ENCODE results near the gene MEX3A.

Gene MEX3A

DNA sequence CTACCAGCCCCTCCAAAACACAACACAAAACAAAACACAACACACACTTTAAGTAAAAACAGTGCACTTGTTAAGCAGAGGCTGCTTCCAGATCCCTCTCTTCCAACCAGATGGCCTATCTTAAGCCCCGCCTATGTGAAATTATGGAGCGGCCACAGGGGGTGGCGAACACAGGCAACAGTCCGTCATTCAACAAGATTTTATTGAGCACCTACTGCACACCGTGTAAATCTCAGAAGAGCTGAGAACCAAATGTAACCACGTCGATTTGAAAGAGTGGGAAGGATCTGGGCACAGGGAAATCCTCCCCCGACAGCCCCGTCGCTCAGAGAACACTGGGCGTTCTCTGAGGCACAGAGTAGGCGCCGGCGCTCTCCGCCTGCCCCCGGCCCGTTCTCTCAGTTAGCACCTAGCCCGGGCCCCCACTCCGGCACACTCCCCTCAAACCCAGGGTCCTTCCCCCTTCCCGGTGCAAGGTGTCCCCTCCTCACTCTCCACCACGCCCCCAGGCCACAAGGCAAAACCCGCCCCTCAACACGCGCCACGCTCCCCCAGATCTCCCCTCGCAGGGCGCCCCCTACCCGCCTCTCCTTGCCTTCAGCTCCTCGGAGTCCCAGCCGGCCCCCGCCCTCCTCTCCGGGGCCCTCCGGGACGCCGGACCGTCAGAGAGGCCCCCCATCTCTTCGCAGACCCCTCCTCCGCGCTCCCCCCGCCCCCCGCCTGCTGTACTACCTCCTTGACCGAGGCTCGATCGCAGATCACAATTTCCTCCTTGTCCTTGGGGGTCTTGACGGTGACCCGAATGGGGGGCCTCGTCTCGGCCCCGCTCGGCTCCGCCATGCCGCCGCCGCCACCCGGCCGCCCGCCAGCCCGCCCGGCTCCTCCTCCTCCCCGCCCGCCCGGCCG is 29.1 kb downstream of the MEX3A start:
- H3K36me3 ChIP-seq (replicated peaks; ENCODE audit: insufficient read depth, low read length), result no peaks in the 10 kb centered on the region
- peaks cover 11% of the 10 kb centered on the region for H3K4me1 ChIP-seq (ENCODE audit: low read length)
- peak overlapping the region; percentile 88 for H3K4me3 ChIP-seq (ENCODE audit: low read length)
- TF ChIP-seq, protein P1, sequence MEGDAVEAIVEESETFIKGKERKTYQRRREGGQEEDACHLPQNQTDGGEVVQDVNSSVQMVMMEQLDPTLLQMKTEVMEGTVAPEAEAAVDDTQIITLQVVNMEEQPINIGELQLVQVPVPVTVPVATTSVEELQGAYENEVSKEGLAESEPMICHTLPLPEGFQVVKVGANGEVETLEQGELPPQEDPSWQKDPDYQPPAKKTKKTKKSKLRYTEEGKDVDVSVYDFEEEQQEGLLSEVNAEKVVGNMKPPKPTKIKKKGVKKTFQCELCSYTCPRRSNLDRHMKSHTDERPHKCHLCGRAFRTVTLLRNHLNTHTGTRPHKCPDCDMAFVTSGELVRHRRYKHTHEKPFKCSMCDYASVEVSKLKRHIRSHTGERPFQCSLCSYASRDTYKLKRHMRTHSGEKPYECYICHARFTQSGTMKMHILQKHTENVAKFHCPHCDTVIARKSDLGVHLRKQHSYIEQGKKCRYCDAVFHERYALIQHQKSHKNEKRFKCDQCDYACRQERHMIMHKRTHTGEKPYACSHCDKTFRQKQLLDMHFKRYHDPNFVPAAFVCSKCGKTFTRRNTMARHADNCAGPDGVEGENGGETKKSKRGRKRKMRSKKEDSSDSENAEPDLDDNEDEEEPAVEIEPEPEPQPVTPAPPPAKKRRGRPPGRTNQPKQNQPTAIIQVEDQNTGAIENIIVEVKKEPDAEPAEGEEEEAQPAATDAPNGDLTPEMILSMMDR (IDR thresholded peaks at IDR 0.05; ENCODE audit: low read length), result peak; percentile 42
- no peak for TF ChIP-seq EZH2phosphoT487 (IDR thresholded peaks at IDR 0.05; ENCODE audit: low read length)
- peak overlapping the region; percentile 67 for H2AFZ ChIP-seq (ENCODE audit: low read length)
- H3K9me3 ChIP-seq (replicated peaks; ENCODE audit: insufficient read depth, low read length), result no peaks in the 10 kb centered on the region
- peaks cover 5% of the 10 kb centered on the region for H3F3A ChIP-seq (ENCODE audit: insufficient read depth, low read length)
- peak overlapping the region; percentile 73 for H3K9ac ChIP-seq (ENCODE audit: low read length)
- H3K27ac ChIP-seq (ENCODE audit: low read length), result peak overlapping the region; percentile 6; the same call in 1 of the 2 replicates
- DNase-seq, result peak; percentile 75
- H3K9me2 ChIP-seq (replicated peaks; ENCODE audit: insufficient read depth, low read length), result no peaks in the 10 kb centered on the region
- H3K4me2 ChIP-seq (ENCODE audit: low read depth, low read length), result peak overlapping the region; percentile 64
- no peaks in the 10 kb centered on the region for H4K20me1 ChIP-seq (ENCODE audit: insufficient read depth, low read length)
- H3K27me3 ChIP-seq (replicated peaks; ENCODE audit: insufficient read depth, low read length), result no peaks in the 10 kb centered on the region
- H3K79me2 ChIP-seq (ENCODE audit: low read length), result peaks cover 38% of the 10 kb centered on the region

DNA sequence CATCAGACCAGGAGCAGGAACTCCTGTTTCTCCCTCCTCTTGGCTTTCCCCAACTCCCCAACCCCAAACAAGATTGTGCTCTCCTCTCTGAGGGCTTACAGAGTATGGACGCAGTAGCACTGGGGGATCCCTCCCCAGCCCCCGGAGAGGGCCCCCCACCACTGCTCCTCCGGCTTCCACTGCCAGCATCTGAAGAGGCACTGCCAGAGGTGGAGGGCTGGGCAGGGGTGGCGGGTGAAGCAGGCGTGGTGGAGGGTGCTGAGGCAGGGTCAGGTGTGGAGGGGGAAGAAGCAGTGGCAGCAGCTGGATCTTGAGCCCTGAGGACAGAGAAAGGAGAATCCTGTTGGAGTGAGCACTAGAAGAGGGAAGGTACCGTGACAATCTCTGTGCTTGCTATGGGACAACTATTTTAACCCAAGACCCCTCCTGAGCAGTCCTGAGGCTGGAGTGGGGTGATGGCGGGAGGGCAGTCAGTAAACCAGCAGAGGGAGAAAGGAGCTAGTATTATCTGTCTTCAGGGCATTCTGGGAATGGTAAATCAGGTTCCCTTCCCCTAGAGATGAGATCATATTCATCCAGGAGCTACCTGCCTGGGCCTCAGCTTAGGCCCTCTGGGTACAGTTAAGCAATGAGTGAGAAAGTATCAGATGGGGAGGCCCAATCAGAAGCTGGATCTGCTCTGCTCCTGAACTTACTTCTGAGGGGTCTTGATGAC is 31.1 kb downstream of the MEX3A start:
- H3K9me3 ChIP-seq (replicated peaks; ENCODE audit: insufficient read depth, low read length), result no peaks in the 10 kb centered on the region
- H3F3A ChIP-seq (ENCODE audit: insufficient read depth, low read length), result peaks cover 5% of the 10 kb centered on the region
- no peak for DNase-seq
- peaks cover 11% of the 10 kb centered on the region for H3K4me1 ChIP-seq (ENCODE audit: low read length)
- no peak for TF ChIP-seq EZH2 (optimal IDR thresholded peaks at IDR 0.05; ENCODE audit: low read depth, low read length)
- TF ChIP-seq EZH2phosphoT487 (IDR thresholded peaks at IDR 0.05; ENCODE audit: low read length), result no peak
- TF ChIP-seq, protein P1 (IDR thresholded peaks at IDR 0.05; ENCODE audit: low read length), result no peak
- H3K4me2 ChIP-seq (ENCODE audit: low read depth, low read length), result no peak overlapping the region
- no peaks in the 10 kb centered on the region for H4K20me1 ChIP-seq (ENCODE audit: insufficient read depth, low read length)
- H3K36me3 ChIP-seq (replicated peaks; ENCODE audit: insufficient read depth, low read length), result no peaks in the 10 kb centered on the region
- no peaks in the 10 kb centered on the region for H3K27me3 ChIP-seq (replicated peaks; ENCODE audit: insufficient read depth, low read length)
- no peaks in the 10 kb centered on the region for H3K9me2 ChIP-seq (replicated peaks; ENCODE audit: insufficient read depth, low read length)
- H3K27ac ChIP-seq (ENCODE audit: low read length), result no peak overlapping the region
- no peak overlapping the region for H2AFZ ChIP-seq (ENCODE audit: low read length)
- no peak overlapping the region for H3K9ac ChIP-seq (ENCODE audit: low read length)
- H3K79me2 ChIP-seq (ENCODE audit: low read length), result peaks cover 38% of the 10 kb centered on the region
- no peak overlapping the region for H3K4me3 ChIP-seq (ENCODE audit: low read length)

DNA sequence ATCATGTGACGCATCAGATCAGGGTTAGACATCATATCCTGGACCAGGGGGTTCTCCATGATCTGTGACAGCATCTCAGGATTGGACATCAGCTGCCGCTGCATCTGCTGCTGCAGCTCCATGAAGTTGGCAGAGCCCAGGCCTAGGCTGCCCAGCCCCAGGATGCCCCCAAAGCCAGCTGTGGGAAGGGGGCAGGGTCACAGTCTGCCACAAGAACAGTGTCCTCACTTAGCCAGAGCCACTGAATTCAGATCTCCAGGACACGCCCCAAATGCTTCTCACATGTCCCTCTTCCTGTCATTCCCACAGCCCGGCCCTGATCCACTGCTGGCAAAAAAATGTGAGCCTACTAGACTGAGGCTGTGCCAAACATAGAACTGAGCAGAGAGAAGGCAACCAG is 31.9 kb downstream of the MEX3A start:
- Histone ChIP-seq H3K4me2 (ENCODE audit: low read depth, low read length) (no peak overlapping the region), H3K9me3 (replicated peaks; ENCODE audit: insufficient read depth, low read length) (no peaks in the 10 kb centered on the region), H3F3A (ENCODE audit: insufficient read depth, low read length) (peaks cover 5% of the 10 kb centered on the region), H3K4me3 (ENCODE audit: low read length) (no peak overlapping the region), H3K9ac (ENCODE audit: low read length) (no peak overlapping the region), H3K36me3 (replicated peaks; ENCODE audit: insufficient read depth, low read length) (no peaks in the 10 kb centered on the region), H3K79me2 (ENCODE audit: low read length) (peaks cover 32% of the 10 kb centered on the region), H3K4me1 (ENCODE audit: low read length) (peaks cover 6% of the 10 kb centered on the region), H4K20me1 (ENCODE audit: insufficient read depth, low read length) (no peaks in the 10 kb centered on the region), H3K27ac (ENCODE audit: low read length) (no peak overlapping the region), H3K27me3 (replicated peaks; ENCODE audit: insufficient read depth, low read length) (no peaks in the 10 kb centered on the region), H3K9me2 (replicated peaks; ENCODE audit: insufficient read depth, low read length) (no peaks in the 10 kb centered on the region), H2AFZ (ENCODE audit: low read length) (no peak overlapping the region)
- no peak for DNase-seq
- TF ChIP-seq EZH2 (optimal IDR thresholded peaks at IDR 0.05; ENCODE audit: low read depth, low read length) (no peak), EZH2phosphoT487 (IDR thresholded peaks at IDR 0.05; ENCODE audit: low read length) (no peak)
- TF ChIP-seq, protein P1 (IDR thresholded peaks at IDR 0.05; ENCODE audit: low read length), result no peak

All from MM.1S (cell line).